H1 (cell line): Measurements from ENCODE around the gene TRDMT1. TPM values are rescaled to one million over a fixed set of nuclear protein-coding genes. Genes with fewer than 3 reads are reported as not detected.

Source experiments
- RAD21 ChIP-seq, 2 experiments: IDR thresholded peaks in 1 of 2; conservative IDR thresholded peaks in 1 of 2; 2 replicates each; pipeline ENCODE4 v1.6.1; 2011; ENCODE audit warnings: low read depth in 2 of 2, low read length in 2 of 2, improper control_type of control experiment in 1 of 2, inconsistent platforms in 1 of 2, mild to moderate bottlenecking in 1 of 2, moderate library complexity in 1 of 2
- TAF1 ChIP-seq: IDR thresholded peaks from 2 replicates; pipeline ENCODE4 v1.6.1; 2011; ENCODE audit warnings: mild to moderate bottlenecking, low read depth, low read length
- polyA plus RNA-seq, 7 experiments: library from polyadenylated mRNA; depleted of rRNA in 3 of 7; stranded (reverse) in 5 of 7; unstranded in 2 of 7; fragments of >200 nt in 5 of 7; fragments of 200-250 nt in 2 of 7; gene quantifications; 1 replicate in 5 of 7; 2 replicates in 1 of 7; 4 replicates in 1 of 7; pipeline versions ENCODE4 v1.2.1 to v1.2.3, GENCODE V29; 2011 to 2013; ENCODE audit warnings: missing spikeins in 2 of 7, mixed read lengths in 2 of 7
- total RNA-seq: library from RNA; stranded (reverse); fragmentation: NEBNext Ultra II Directional; extraction: Animal tissue kit (Norgen Biotek cat#: 25700); gene quantifications from 2 replicates; pipeline ENCODE4 v1.2.1, GENCODE V29; 2021
- TF ChIP-seq, protein P1 (sequence below): fragments of 300-600 bp; sonication (generic); IDR thresholded peaks from 2 replicates; pipeline ENCODE4 v1.7.1; 2012; ENCODE audit warnings: low read length, moderate library complexity, mild to moderate bottlenecking, inconsistent platforms; ENCODE audit not compliant: insufficient replicate concordance

TRDMT1 gene
- total and polyA plus RNA-seq, 2 of the 8 experiments (the other 6 are each of a cell fraction or from before 2014, with no cell fraction given) = 7.4 to 21.4 TPM

DNA sequence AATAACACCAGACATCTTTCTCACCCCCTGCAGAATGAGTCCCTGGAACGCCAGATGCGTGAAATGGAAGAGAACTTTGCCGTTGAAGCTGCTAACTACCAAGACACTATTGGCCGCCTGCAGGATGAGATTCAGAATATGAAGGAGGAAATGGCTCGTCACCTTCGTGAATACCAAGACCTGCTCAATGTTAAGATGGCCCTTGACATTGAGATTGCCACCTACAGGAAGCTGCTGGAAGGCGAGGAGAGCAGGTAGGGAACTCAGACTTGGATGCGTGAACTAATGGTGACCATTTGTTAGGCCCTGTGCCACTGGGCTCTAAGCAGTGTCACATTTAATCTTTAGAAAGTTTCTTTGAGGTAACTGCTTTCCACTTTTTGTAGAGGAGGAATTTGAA is 33.7 kb upstream of the TRDMT1 start (continued):
- TF ChIP-seq, protein P1, sequence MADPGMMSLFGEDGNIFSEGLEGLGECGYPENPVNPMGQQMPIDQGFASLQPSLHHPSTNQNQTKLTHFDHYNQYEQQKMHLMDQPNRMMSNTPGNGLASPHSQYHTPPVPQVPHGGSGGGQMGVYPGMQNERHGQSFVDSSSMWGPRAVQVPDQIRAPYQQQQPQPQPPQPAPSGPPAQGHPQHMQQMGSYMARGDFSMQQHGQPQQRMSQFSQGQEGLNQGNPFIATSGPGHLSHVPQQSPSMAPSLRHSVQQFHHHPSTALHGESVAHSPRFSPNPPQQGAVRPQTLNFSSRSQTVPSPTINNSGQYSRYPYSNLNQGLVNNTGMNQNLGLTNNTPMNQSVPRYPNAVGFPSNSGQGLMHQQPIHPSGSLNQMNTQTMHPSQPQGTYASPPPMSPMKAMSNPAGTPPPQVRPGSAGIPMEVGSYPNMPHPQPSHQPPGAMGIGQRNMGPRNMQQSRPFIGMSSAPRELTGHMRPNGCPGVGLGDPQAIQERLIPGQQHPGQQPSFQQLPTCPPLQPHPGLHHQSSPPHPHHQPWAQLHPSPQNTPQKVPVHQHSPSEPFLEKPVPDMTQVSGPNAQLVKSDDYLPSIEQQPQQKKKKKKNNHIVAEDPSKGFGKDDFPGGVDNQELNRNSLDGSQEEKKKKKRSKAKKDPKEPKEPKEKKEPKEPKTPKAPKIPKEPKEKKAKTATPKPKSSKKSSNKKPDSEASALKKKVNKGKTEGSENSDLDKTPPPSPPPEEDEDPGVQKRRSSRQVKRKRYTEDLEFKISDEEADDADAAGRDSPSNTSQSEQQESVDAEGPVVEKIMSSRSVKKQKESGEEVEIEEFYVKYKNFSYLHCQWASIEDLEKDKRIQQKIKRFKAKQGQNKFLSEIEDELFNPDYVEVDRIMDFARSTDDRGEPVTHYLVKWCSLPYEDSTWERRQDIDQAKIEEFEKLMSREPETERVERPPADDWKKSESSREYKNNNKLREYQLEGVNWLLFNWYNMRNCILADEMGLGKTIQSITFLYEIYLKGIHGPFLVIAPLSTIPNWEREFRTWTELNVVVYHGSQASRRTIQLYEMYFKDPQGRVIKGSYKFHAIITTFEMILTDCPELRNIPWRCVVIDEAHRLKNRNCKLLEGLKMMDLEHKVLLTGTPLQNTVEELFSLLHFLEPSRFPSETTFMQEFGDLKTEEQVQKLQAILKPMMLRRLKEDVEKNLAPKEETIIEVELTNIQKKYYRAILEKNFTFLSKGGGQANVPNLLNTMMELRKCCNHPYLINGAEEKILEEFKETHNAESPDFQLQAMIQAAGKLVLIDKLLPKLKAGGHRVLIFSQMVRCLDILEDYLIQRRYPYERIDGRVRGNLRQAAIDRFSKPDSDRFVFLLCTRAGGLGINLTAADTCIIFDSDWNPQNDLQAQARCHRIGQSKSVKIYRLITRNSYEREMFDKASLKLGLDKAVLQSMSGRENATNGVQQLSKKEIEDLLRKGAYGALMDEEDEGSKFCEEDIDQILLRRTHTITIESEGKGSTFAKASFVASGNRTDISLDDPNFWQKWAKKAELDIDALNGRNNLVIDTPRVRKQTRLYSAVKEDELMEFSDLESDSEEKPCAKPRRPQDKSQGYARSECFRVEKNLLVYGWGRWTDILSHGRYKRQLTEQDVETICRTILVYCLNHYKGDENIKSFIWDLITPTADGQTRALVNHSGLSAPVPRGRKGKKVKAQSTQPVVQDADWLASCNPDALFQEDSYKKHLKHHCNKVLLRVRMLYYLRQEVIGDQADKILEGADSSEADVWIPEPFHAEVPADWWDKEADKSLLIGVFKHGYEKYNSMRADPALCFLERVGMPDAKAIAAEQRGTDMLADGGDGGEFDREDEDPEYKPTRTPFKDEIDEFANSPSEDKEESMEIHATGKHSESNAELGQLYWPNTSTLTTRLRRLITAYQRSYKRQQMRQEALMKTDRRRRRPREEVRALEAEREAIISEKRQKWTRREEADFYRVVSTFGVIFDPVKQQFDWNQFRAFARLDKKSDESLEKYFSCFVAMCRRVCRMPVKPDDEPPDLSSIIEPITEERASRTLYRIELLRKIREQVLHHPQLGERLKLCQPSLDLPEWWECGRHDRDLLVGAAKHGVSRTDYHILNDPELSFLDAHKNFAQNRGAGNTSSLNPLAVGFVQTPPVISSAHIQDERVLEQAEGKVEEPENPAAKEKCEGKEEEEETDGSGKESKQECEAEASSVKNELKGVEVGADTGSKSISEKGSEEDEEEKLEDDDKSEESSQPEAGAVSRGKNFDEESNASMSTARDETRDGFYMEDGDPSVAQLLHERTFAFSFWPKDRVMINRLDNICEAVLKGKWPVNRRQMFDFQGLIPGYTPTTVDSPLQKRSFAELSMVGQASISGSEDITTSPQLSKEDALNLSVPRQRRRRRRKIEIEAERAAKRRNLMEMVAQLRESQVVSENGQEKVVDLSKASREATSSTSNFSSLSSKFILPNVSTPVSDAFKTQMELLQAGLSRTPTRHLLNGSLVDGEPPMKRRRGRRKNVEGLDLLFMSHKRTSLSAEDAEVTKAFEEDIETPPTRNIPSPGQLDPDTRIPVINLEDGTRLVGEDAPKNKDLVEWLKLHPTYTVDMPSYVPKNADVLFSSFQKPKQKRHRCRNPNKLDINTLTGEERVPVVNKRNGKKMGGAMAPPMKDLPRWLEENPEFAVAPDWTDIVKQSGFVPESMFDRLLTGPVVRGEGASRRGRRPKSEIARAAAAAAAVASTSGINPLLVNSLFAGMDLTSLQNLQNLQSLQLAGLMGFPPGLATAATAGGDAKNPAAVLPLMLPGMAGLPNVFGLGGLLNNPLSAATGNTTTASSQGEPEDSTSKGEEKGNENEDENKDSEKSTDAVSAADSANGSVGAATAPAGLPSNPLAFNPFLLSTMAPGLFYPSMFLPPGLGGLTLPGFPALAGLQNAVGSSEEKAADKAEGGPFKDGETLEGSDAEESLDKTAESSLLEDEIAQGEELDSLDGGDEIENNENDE = no peak
- no peak for TF ChIP-seq TAF1
- peak; percentile 37 to 43; a peak in 3 of 4 replicates for TF ChIP-seq RAD21 (IDR thresholded peaks at IDR 0.05 in 1 of 2, conservative IDR thresholded peaks at IDR 0.05 in 1 of 2; ENCODE audit: low read depth in 2 of 2, low read length in 2 of 2)
